Keratinocyte (primary cell): Measurements from ENCODE around the gene DPP8. TPM values are rescaled to one million over a fixed set of nuclear protein-coding genes. Genes with fewer than 3 reads are reported as not detected.

ENCODE experiments used
- DNase-seq: peaks from one replicate; pipeline ENCODE4 v3.0.0-alpha.2; 2011; ENCODE audit warnings: low read depth, missing footprints, low spot score
- FAIRE-seq: peaks from 2 replicates; lab custom pipeline; 2011; peaks lifted over from hg19 to GRCh38; lab: Jason Lieb, UNC
- H2AFZ ChIP-seq: 2 replicates; pipeline ENCODE4 v1.6.0; 2012; ENCODE audit warnings: low read length, control low read depth, inconsistent platforms; ENCODE audit not compliant: control insufficient read depth
- H3K27ac ChIP-seq: 2 replicates; pipeline ENCODE4 v1.5.1; 2011; ENCODE audit warnings: low read length; ENCODE audit not compliant: control insufficient read depth, insufficient read depth
- H3K27me3 ChIP-seq: 3 replicates; pipeline ENCODE4 v1.6.0; 2011; ENCODE audit warnings: low read length; ENCODE audit not compliant: control insufficient read depth, insufficient read depth; ENCODE audit errors: extremely low read depth
- H3K36me3 ChIP-seq, 2 experiments: 2 replicates in 1 of 2; 3 replicates in 1 of 2; pipeline ENCODE4 v1.5.1; 2011; ENCODE audit warnings: low read length in 2 of 2, mild to moderate bottlenecking in 1 of 2; ENCODE audit not compliant: control insufficient read depth in 2 of 2, insufficient read depth in 2 of 2; ENCODE audit errors: extremely low read depth in 1 of 2
- H3K4me1 ChIP-seq: 3 replicates; pipeline ENCODE4 v1.5.1; 2011; ENCODE audit warnings: low read length; ENCODE audit not compliant: control insufficient read depth, insufficient read depth; ENCODE audit errors: extremely low read depth
- H3K4me2 ChIP-seq: 3 replicates; pipeline ENCODE4 v1.6.0; 2011; ENCODE audit warnings: low read depth, low read length; ENCODE audit not compliant: control insufficient read depth, insufficient read depth; ENCODE audit errors: extremely low read depth
- H3K4me3 ChIP-seq, 3 experiments: fragments of 200-600 bp in 1 of 3; sonication (generic) in 1 of 3; 2 replicates in 2 of 3; 3 replicates in 1 of 3; pipeline ENCODE4 v1.5.1; 2011 to 2016; ENCODE audit warnings: low read length in 3 of 3, mild to moderate bottlenecking in 3 of 3, control low read depth in 2 of 3, inconsistent platforms in 1 of 3, low read depth in 1 of 3, mixed read lengths in 1 of 3, mixed run types in 1 of 3, moderate library complexity in 1 of 3; ENCODE audit not compliant: control insufficient read depth in 2 of 3, insufficient read depth in 2 of 3; ENCODE audit errors: extremely low read depth in 1 of 3
- H3K79me2 ChIP-seq: 2 replicates; pipeline ENCODE4 v1.6.0; 2012; ENCODE audit warnings: low read length; ENCODE audit not compliant: control insufficient read depth, insufficient read depth
- H3K9ac ChIP-seq: 3 replicates; pipeline ENCODE4 v1.6.0; 2011; ENCODE audit warnings: low read length; ENCODE audit not compliant: control insufficient read depth, insufficient read depth; ENCODE audit errors: extremely low read depth
- H3K9me1 ChIP-seq: 3 replicates; pipeline ENCODE4 v1.6.0; 2011; ENCODE audit warnings: low read length; ENCODE audit not compliant: control insufficient read depth, insufficient read depth; ENCODE audit errors: extremely low read depth
- H3K9me3 ChIP-seq: 2 replicates; pipeline ENCODE4 v1.5.1; 2012; ENCODE audit warnings: low read depth, low read length; ENCODE audit not compliant: control insufficient read depth
- H4K20me1 ChIP-seq: 3 replicates; pipeline ENCODE4 v1.6.0; 2011; ENCODE audit warnings: low read length; ENCODE audit not compliant: control insufficient read depth, insufficient read depth; ENCODE audit errors: extremely low read depth
- EZH2 ChIP-seq: IDR thresholded peaks from one replicate; pipeline ENCODE4 v1.6.1; 2012; ENCODE audit warnings: inconsistent platforms, mild to moderate bottlenecking, low read length, moderate library complexity
- dilution Hi-C: fragments of 300-500 bp; cut with MboI; formaldehyde crosslinking; loops from one replicate; pipeline ENCODE4 v1.7.0; 2020; ENCODE audit warnings: low sequenced_read_pairs; ENCODE audit not compliant: extremely low pct_ligation_motif_present
- polyA plus RNA-seq, 5 experiments: library from polyadenylated mRNA; depleted of rRNA in 3 of 5; stranded (reverse) in 3 of 5; stranded (forward) in 1 of 5; unstranded in 1 of 5; fragments of >200 nt; gene quantifications; 1 replicate in 1 of 5; 2 replicates in 3 of 5; 3 replicates in 1 of 5; pipeline versions ENCODE4 v1.2.1 to v1.2.3, GENCODE V29; 2011 to 2012; ENCODE audit warnings: missing spikeins in 2 of 5, low read depth in 1 of 5, low replicate concordance in 1 of 5
- TF ChIP-seq, protein P1 (sequence below), 3 experiments: IDR thresholded peaks in 1 of 3; conservative IDR thresholded peaks in 1 of 3; optimal IDR thresholded peaks in 1 of 3; 2 replicates in 2 of 3; 3 replicates in 1 of 3; pipeline versions ENCODE3 to v1.5.1; 2011; ENCODE audit warnings: low read length in 3 of 3, mild to moderate bottlenecking in 3 of 3, moderate library complexity in 2 of 3, control low read depth in 1 of 3, inconsistent platforms in 1 of 3; ENCODE audit not compliant: insufficient read depth in 2 of 3; ENCODE audit errors: extremely low read depth in 1 of 3

Gene DPP8
- polyA plus RNA-seq, 1 donor (not counting 4 experiments of a cell fraction or from before 2014, with no cell fraction given) = 21.6 TPM

GRCh38 chr15:65406424-65407000 is 111.0 kb downstream of the DPP8 start:
- no peaks in the 10 kb centered on the region for H3K36me3 ChIP-seq
- no peaks in the 10 kb centered on the region for H3K9me1 ChIP-seq
- H2AFZ ChIP-seq = no peak overlapping the region
- H3K4me3 ChIP-seq = no peak overlapping the region
- H3K9me3 ChIP-seq = no peaks in the 10 kb centered on the region
- H3K4me2 ChIP-seq = no peak overlapping the region
- dilution Hi-C loops = no loop called here
- H4K20me1 ChIP-seq = no peaks in the 10 kb centered on the region
- TF ChIP-seq, protein P1, sequence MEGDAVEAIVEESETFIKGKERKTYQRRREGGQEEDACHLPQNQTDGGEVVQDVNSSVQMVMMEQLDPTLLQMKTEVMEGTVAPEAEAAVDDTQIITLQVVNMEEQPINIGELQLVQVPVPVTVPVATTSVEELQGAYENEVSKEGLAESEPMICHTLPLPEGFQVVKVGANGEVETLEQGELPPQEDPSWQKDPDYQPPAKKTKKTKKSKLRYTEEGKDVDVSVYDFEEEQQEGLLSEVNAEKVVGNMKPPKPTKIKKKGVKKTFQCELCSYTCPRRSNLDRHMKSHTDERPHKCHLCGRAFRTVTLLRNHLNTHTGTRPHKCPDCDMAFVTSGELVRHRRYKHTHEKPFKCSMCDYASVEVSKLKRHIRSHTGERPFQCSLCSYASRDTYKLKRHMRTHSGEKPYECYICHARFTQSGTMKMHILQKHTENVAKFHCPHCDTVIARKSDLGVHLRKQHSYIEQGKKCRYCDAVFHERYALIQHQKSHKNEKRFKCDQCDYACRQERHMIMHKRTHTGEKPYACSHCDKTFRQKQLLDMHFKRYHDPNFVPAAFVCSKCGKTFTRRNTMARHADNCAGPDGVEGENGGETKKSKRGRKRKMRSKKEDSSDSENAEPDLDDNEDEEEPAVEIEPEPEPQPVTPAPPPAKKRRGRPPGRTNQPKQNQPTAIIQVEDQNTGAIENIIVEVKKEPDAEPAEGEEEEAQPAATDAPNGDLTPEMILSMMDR (optimal IDR thresholded peaks at IDR 0.05 in 1 of 3, IDR thresholded peaks at IDR 0.05 in 1 of 3, conservative IDR thresholded peaks at IDR 0.05 in 1 of 3; ENCODE audit: extremely low read depth in 1 of 3, insufficient read depth in 2 of 3, low read length in 3 of 3) = no peak
- no peak for TF ChIP-seq EZH2
- peaks cover 27% of the 10 kb centered on the region for H3K27me3 ChIP-seq
- peaks cover 5% of the 10 kb centered on the region for H3K4me1 ChIP-seq
- no peak overlapping the region for H3K27ac ChIP-seq
- H3K79me2 ChIP-seq = no peaks in the 10 kb centered on the region
- H3K9ac ChIP-seq = no peak overlapping the region
- FAIRE-seq = no peak
- DNase-seq = no peak

DNA sequence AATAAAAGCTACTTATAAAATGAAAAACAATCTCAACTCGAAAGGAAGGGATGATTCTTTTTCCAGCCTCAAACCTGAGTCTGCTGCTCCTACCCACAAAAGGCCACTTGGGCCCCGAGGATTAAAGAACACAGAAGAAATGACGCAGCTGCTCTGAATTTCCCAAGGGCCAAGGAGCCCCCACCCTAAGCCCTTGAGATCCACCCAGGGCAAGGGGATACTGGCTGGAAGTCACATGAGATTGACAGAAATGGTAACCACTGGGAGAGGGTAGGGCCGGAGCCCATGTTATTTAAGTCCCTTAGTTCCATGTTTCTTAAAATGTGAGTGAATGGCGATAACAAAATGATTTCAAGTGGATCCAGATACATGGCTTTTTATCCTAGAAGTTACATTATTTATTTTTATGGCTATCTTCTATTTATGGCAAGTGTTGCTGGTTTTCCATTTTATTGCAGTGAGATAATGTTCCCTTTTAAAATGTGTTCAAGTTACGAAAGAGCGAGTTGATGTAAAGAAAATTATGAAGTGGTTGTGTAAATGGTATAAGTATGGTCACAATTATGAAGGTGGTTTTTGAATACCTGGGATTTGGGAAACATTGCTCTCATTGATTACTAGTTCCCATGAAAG is 111.6 kb downstream of the DPP8 start:
- H3K9me1 ChIP-seq = no peaks in the 10 kb centered on the region
- no peak overlapping the region for H3K4me3 ChIP-seq
- H4K20me1 ChIP-seq = no peaks in the 10 kb centered on the region
- no peak overlapping the region for H2AFZ ChIP-seq
- H3K79me2 ChIP-seq = no peaks in the 10 kb centered on the region
- no peak for DNase-seq
- TF ChIP-seq EZH2 = no peak
- TF ChIP-seq, protein P1 (optimal IDR thresholded peaks at IDR 0.05 in 1 of 3, IDR thresholded peaks at IDR 0.05 in 1 of 3, conservative IDR thresholded peaks at IDR 0.05 in 1 of 3; ENCODE audit: extremely low read depth in 1 of 3, insufficient read depth in 2 of 3, low read length in 3 of 3) = no peak
- peaks cover 5% of the 10 kb centered on the region for H3K4me1 ChIP-seq
- no peak overlapping the region for H3K4me2 ChIP-seq
- no peak for FAIRE-seq
- H3K27ac ChIP-seq = no peak overlapping the region
- peaks cover 27% of the 10 kb centered on the region for H3K27me3 ChIP-seq
- H3K9me3 ChIP-seq = no peaks in the 10 kb centered on the region
- no peaks in the 10 kb centered on the region for H3K36me3 ChIP-seq
- no peak overlapping the region for H3K9ac ChIP-seq
- dilution Hi-C loops = no loop called here
